GM19395 (cell line): Measurements from ENCODE around the gene RGS14.

Experiments used
- ATAC-seq: cut with Tn5 transposase; IDR thresholded peaks from one replicate; pipeline ENCODE4 v1.9.1; 2021; ENCODE audit warnings: mild to moderate bottlenecking, moderate library complexity; ENCODE audit not compliant: unreplicated experiment

Gene RGS14

GRCh38 chr5:177362610-177363507 is 5.1 kb downstream of the RGS14 start:
- ATAC-seq: peak; percentile 28

- ATAC-seq: no peak
Measured at GRCh38 chr5:177363565-177363964, 5.8 kb downstream of the RGS14 start.

GRCh38 chr5:177364159-177364962 is 6.6 kb downstream of the RGS14 start:
- ATAC-seq: peak; percentile 48

- ATAC-seq: no peak
Measured at GRCh38 chr5:177365845-177366527, 8.3 kb downstream of the RGS14 start.

- ATAC-seq: no peak
Measured at GRCh38 chr5:177366528-177367322, 9.0 kb downstream of the RGS14 start.

GRCh38 chr5:177367323-177367848 is 9.7 kb downstream of the RGS14 start:
- ATAC-seq: no peak

- ATAC-seq: no peak
Measured at GRCh38 chr5:177367981-177368868, 10.5 kb downstream of the RGS14 start.

GRCh38 chr5:177368869-177369644 is 11.3 kb downstream of the RGS14 start:
- no peak for ATAC-seq

GRCh38 chr5:177369645-177370440 is 12.1 kb downstream of the RGS14 start:
- ATAC-seq: no peak

- ATAC-seq: no peak
Measured at GRCh38 chr5:177370488-177371119, 12.9 kb downstream of the RGS14 start.

- no peak for ATAC-seq
Measured at GRCh38 chr5:177371120-177372033, 13.7 kb downstream of the RGS14 start.

GRCh38 chr5:177372034-177372896 is 14.5 kb downstream of the RGS14 start:
- no peak for ATAC-seq

GRCh38 chr5:177372910-177373309 is 15.2 kb downstream of the RGS14 start:
- no peak for ATAC-seq

- no peak for ATAC-seq
Measured at GRCh38 chr5:177373806-177374205, 16.1 kb downstream of the RGS14 start.

GRCh38 chr5:177374211-177374610 is 16.5 kb downstream of the RGS14 start:
- ATAC-seq: no peak
